Measurements from ENCODE around the gene PPP1R12B. TPM values are rescaled to one million over a fixed set of nuclear protein-coding genes. Genes with fewer than 3 reads are reported as not detected.
"Not testable (repeated sequence)": the region's sequence is repeated elsewhere in the genome, so short reads cannot be mapped to it uniquely, and the experiment has no call there.

The PPP1R12B gene
- total RNA-seq, 2 experiments from 2014 or later: 13.0 to 14.1 TPM

- POLR2A ChIA-PET: no interaction called here
These were observed 282.8 kb downstream of the PPP1R12B start for GRCh38 chr1:202631076-202631923.

GRCh38 chr1:202632241-202632640 lies 283.7 kb downstream of the PPP1R12B start:
- POLR2A ChIA-PET: no interaction called here
- Mint-ChIP-seq H3K27ac (no peak overlapping the region), H3K9me3 (no peaks in the 10 kb centered on the region), H3K27me3 (peaks cover 21% of the 10 kb centered on the region), H3K36me3 (ENCODE audit: low read depth) (no peaks in the 10 kb centered on the region), H3K4me1 (ENCODE audit: low read depth) (peaks cover 32% of the 10 kb centered on the region), H3K4me3 (no peak overlapping the region)
- TF ChIP-seq CTCF (IDR thresholded peaks at IDR 0.05): no peak
- intact Hi-C loops (cut with micrococcal nuclease): loop anchor here (10.0 kb wide), 1 partner anchor 407 kb away; no protein-coding TSS in a partner anchor
- no peak for ATAC-seq
- CTCF ChIA-PET: interaction anchor here (0.8 kb wide), 1 partner anchor 12 kb away, joined by 3 read pairs; no protein-coding TSS in a partner anchor
- no peak for DNase-seq

More at GRCh38 chr1:202631076-202631923, 282.8 kb downstream of the PPP1R12B start:
- Mint-ChIP-seq H3K27me3 (peaks cover 27% of the 10 kb centered on the region), H3K27ac (no peak overlapping the region), H3K9me3 (no peaks in the 10 kb centered on the region), H3K4me1 (ENCODE audit: low read depth) (peaks cover 32% of the 10 kb centered on the region), H3K36me3 (ENCODE audit: low read depth) (no peaks in the 10 kb centered on the region), H3K4me3 (no peak overlapping the region)
- TF ChIP-seq CTCF (IDR thresholded peaks at IDR 0.05): no peak
- ATAC-seq: no peak
- CTCF ChIA-PET: interaction anchor here (0.8 kb wide), 1 partner anchor 13 kb away, joined by 3 read pairs; no protein-coding TSS in a partner anchor
- DNase-seq: no peak
- intact Hi-C loops (cut with micrococcal nuclease): loop anchor here (10.0 kb wide), 1 partner anchor 406 kb away; no protein-coding TSS in a partner anchor

- H3K27ac Mint-ChIP-seq; POLR2A ChIA-PET; H3K4me3 Mint-ChIP-seq; CTCF ChIA-PET; H3K9me3 Mint-ChIP-seq; H3K36me3 Mint-ChIP-seq (ENCODE audit: low read depth); ATAC-seq; DNase-seq; H3K4me1 Mint-ChIP-seq (ENCODE audit: low read depth): not testable (repeated sequence)
- peaks cover 27% of the 10 kb centered on the region for H3K27me3 Mint-ChIP-seq
- intact Hi-C loops (cut with micrococcal nuclease): loop anchor here (10.0 kb wide), 1 partner anchor 411 kb away; no protein-coding TSS in a partner anchor
These were observed 287.7 kb downstream of the PPP1R12B start for GRCh38 chr1:202636171-202636570.

GRCh38 chr1:202637321-202638018 lies 289.0 kb downstream of the PPP1R12B start:
- POLR2A ChIA-PET; ATAC-seq; H3K36me3 Mint-ChIP-seq (ENCODE audit: low read depth); DNase-seq; H3K4me3 Mint-ChIP-seq; H3K9me3 Mint-ChIP-seq; H3K27ac Mint-ChIP-seq; H3K4me1 Mint-ChIP-seq (ENCODE audit: low read depth): not testable (repeated sequence)
- intact Hi-C loops (cut with micrococcal nuclease): loop anchor here (10.0 kb wide), 1 partner anchor 413 kb away; no protein-coding TSS in a partner anchor
- H3K27me3 Mint-ChIP-seq: peaks cover 32% of the 10 kb centered on the region
- CTCF ChIA-PET: interaction anchor here (1.5 kb wide), 1 partner anchor 15 kb away, joined by 3 read pairs; no protein-coding TSS in a partner anchor

- Mint-ChIP-seq H3K9me3 (no peaks in the 10 kb centered on the region), H3K36me3 (ENCODE audit: low read depth) (no peaks in the 10 kb centered on the region), H3K27me3 (peaks cover 35% of the 10 kb centered on the region), H3K4me3 (no peak overlapping the region), H3K4me1 (ENCODE audit: low read depth) (peaks cover 10% of the 10 kb centered on the region), H3K27ac (no peak overlapping the region)
- no peak for TF ChIP-seq CTCF (IDR thresholded peaks at IDR 0.05)
- CTCF ChIA-PET: interaction anchor here (1.3 to 1.5 kb wide), 2 partner anchors 14 to 18 kb away, joined by 3 read pairs; no protein-coding TSS in a partner anchor
- DNase-seq: no peak
- ATAC-seq: no peak
- POLR2A ChIA-PET: no interaction called here
- intact Hi-C loops (cut with micrococcal nuclease): loop anchor here (10.0 kb wide), 1 partner anchor 413 kb away; no protein-coding TSS in a partner anchor
These were observed 289.7 kb downstream of the PPP1R12B start for GRCh38 chr1:202638019-202638700.

- H3K4me3 Mint-ChIP-seq; POLR2A ChIA-PET; H3K27ac Mint-ChIP-seq; H3K36me3 Mint-ChIP-seq (ENCODE audit: low read depth); H3K9me3 Mint-ChIP-seq; ATAC-seq; DNase-seq: not testable (repeated sequence)
- intact Hi-C loops (cut with micrococcal nuclease): loop anchor here (10.0 kb wide), 1 partner anchor 414 kb away; no protein-coding TSS in a partner anchor
- Mint-ChIP-seq H3K4me1 (ENCODE audit: low read depth) (peaks cover 15% of the 10 kb centered on the region), H3K27me3 (peaks cover 40% of the 10 kb centered on the region)
- CTCF ChIA-PET: interaction anchor here (1.3 to 1.5 kb wide), 2 partner anchors 14 to 18 kb away, joined by 3 read pairs; no protein-coding TSS in a partner anchor
These were observed 290.3 kb downstream of the PPP1R12B start for GRCh38 chr1:202638701-202639305.

All from activated CD8-positive, alpha-beta T cell treated with anti-CD3 and anti-CD28 coated beads for 36 hours (primary cell).